GM19468 (cell line): ENCODE measurements around the gene NR2F1-AS1.

ENCODE experiments used
- ATAC-seq: cut with Tn5 transposase; IDR thresholded peaks from one replicate; pipeline ENCODE4 v1.9.1; 2021; ENCODE audit warnings: mild to moderate bottlenecking, moderate library complexity, moderate number of reproducible peaks; ENCODE audit not compliant: unreplicated experiment; ENCODE audit errors: extremely low read depth

The NR2F1-AS1 gene

GRCh38 chr5:93578813-93579691, 2.0 kb downstream of the NR2F1-AS1 start:
- no peak for ATAC-seq

DNA sequence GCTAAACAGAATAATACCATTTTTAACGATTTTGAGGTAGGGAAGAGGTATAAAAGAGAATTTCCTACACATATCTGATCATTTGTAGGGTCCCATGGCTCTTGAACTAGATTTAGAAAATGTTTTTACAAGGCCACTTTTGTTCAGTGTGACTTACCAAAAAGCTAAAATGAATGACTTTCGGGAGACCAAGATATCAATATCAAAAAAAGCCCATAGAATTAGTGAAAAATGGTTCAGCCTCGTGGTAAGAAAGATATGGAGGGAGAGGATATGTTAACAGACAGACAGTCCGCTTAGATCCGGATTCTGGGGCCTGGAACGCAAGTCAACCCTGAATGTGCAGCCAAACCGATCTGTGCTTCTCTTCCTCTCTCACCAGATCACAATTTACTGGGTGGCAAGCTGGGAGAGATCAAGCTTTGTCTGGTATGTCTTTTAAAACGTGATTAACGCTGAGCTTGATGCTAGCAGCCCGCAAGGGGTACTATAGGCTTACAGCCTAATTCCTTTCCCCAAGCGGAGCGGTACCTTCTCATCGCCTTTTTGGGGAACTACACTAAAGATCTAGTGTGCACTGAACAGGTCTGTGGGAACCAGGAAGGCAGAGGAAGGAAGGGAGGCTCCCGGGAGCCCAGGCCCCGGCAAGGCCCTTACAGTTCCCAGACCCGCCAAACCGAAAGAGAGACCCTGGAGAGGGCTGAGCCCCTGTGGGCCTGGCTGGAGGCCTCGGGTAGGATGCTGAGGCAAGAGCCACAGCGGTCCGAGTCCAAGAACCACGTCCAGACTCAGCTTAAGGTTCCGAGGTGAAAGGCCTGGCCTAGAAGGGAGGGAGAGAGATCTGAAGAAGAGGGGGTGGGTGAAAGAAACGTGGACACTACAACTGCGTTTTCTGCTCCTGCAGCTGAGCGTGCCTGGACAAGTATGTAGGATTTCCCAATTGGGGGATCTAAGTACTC, 2.9 kb downstream of the NR2F1-AS1 start:
- no peak for ATAC-seq

- no peak for ATAC-seq
These were observed 3.8 kb downstream of the NR2F1-AS1 start for GRCh38 chr5:93576994-93577853.

- no peak for ATAC-seq
These were observed 5.3 kb downstream of the NR2F1-AS1 start for GRCh38 chr5:93575461-93576414.

DNA sequence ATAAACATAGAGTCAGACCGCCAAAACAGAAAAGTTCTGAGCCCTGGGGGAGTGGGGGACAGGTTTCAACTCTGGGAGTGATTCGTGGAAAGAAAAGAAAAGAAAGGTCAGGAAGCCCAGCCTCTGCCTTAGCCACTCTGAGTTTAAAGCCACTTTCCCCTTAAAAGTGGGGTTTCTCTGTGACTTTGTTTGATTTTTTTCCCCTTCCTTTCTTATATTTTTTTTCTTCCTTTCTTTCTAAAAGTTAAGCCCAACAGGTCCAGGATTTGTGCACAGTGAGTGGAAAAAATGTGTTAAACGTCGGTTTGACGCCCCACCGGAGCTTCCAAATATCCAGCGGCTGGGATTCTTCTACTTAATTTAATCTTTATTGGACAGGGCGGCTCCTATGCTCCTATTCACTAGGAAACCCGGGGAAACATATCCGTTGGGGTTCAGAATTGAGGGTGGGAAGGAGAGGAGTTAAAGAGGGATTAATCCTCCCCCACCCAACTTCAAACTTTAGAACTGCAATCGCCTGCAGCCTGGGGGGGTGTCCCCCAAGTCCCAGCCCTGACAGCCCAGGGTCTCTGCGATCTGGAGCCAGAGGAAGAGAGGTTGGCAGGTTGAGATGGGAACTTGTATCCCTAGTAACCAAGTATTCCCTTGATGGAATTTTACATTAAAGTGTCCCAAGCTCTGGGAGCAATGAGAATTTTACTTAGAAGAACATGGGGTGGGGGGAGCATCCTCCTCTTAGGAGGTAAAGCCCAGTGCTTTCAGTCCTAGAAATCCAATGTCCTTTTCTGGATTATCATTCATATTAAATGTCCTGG, 6.3 kb downstream of the NR2F1-AS1 start:
- ATAC-seq: no peak

DNA sequence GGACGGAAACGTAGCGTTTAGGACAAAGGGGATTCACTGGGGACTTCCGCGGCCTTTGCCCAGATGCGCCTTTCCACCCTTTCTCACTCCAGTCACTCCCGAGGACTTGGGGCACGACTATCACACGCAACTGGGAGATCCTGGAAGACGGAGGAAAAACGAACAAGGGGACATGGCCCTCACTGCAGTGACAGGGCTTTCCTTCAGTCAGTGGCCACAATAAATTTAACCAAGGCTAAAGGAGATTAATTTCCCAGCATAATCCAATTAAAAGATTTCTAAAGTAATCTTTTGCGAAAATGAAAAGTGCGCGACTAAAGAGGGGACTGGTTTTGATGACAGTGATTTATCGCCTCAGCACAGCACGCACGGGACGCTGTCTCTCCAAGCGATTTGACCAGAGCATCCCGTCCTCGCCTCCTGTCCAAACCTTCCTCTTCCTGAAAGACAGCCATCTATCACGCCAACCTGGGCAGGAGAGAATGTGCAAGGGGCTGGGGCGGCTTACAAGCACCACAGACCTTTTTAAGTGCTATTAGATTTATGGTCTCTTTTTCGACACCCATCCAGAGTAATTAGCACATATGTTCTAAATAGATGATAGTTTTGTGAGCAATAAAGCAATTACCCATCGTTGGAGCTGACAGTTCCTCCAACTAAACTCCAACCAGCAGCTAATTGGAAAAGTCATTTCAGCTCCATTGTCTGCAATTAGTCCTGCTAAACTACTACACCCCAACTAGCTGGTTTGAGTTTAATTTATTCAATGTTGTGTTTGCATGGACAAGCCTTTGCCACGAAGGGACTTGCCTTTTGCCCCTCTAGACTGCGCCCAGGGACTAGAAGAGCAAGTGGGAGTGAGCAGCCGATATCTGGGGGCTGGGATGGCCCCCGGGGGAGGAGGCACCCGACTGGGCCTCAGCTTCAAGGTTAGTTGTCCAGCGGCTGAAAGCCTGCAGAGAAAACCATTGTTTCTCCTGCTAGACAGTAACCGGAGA, 7.4 kb downstream of the NR2F1-AS1 start:
- no peak for ATAC-seq

- ATAC-seq: no peak
These were observed 8.2 kb downstream of the NR2F1-AS1 start for GRCh38 chr5:93572608-93573353.

DNA sequence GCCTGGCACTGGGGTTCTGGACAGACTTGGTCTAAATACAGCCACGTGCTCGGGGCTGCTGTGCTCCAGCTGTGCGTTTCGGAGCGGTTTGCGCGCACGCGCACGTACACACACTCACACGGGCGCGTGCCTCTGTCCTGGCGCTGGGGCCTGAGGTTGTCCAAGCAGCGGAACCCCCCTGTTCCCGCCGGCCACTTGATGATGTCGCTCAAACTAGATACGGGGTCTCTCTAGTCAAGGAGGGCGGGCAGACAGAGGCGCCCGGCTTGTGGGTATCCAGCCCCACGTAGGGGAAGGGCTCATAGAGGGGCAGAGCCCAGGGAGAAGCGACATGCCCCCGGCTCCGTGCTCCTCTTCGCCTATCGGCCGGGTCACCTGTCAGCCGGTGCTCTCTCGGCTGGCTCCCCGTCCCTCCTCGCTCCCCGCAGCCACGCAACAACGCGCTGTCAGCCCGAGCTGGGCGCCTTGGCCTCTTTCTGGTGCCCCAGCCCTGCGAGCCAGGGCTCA, 8.9 kb downstream of the NR2F1-AS1 start:
- ATAC-seq: no peak

DNA sequence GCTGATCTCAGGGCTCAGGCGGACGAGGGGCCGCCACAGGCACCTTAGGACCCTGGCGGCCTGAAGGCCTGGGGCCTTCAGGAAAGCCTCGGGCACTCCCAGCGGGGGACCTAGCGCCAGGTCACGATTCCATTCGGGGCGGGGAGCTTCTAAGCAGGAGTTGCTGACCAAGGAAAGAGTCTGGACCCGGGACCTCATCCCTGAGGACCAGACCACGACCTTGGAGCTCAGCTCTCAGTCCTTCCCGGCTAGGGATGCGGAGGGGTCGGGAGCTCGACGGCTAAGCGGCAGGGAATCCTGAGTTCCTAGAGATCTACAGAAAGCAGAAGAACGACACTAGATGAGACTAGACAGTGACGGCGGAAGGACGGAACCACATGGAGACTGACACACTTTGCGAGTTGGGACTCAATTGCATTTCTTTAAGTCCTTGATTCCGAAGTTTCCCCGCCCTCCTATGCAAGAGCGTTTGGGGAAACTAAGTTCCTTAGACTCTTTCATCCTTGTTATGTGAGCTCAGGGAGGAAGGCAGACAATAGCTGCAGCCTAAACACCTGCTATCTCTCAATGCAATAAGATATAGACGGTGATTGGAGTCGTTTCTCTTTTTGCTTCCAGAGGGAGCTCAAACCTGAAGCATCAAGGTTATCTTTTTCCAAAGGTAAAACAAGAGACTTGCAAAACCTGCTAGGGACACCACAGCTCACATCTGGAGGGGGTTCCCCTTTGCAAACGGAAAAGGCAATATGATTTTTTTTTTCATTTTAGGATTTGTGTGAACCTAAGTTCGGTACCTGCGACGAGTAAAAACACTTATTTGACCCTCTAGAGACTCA, 9.7 kb downstream of the NR2F1-AS1 start:
- no peak for ATAC-seq

DNA sequence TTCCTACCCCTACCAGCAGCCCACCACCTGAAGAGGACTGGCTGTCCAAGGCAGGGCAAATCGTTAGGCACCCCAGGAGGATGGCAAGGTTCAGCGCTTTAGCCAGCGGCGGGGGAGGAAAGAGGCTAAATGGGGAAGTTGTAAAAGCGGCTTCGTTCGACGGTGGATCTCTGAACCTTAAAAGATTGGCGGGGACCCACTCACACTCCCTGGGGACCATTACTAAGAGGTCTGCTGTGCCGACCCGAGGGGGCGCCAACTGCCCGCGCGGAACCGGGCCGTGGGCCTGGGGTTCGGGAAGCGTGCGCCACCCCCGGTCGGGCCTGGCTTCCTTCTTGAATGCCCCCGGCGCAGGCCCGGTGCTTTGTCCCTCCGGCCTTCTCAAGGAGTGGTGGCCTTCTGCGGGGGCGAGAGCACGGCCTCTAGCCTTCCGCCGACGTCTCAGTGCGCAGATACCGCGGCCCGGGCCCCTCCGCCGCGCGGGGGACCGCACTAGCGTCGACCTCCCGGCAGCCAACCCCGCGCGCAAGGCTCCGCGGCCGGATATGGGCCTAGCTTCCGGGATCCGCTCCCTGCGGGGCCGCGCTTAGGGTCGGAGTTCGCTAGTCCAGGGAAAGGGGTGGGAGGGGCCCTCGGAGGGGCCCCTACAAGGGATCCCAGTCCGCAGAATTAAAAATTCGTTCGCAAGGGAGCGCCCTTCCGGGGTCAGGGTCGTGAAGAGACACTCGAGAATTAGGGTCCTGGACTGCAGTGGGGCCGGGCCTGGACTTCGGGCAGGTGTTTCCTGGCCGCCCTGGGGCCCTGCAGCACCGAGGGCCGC, 10.5 kb downstream of the NR2F1-AS1 start:
- ATAC-seq: no peak

GRCh38 chr5:93569300-93570160, 11.5 kb downstream of the NR2F1-AS1 start:
- no peak for ATAC-seq

- no peak for ATAC-seq
These were observed 13.6 kb downstream of the NR2F1-AS1 start for GRCh38 chr5:93567424-93567823.

- ATAC-seq: no peak
These were observed 14.9 kb downstream of the NR2F1-AS1 start for GRCh38 chr5:93566091-93566490.
